Globus pallidus (tissue), 1 donor: ENCODE measurements around the gene MYCBP2.
"Not testable (repeated sequence)": the region's sequence is repeated elsewhere in the genome, so short reads cannot be mapped to it uniquely, and the experiment has no call there.

Source experiments
- DNase-seq: peaks from one replicate; pipeline ENCODE4 v3.0.0-alpha.2; 2015; ENCODE audit warnings: low spot score

Gene MYCBP2

DNA sequence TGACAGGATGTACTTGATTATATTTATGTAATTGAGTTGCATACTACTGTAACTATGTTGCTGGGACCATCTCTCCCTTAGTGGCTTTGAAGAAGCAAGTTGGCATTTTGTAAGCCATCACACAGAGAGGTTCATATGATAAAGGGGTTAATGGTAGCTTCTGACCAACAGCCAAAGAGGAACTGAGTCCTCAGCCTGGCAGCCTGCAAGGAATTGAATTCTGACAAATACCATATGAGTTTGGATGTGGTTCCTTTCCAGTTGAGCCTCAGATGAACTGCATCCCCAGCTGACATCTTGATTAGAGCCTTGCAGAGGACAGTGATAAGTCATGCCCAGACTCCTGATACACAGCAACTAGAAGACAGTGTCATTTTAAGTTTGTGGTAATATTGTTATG is 8.6 kb upstream of the MYCBP2 start:
- no peak for DNase-seq

GRCh38 chr13:77333594-77333993 is 6.7 kb upstream of the MYCBP2 start:
- DNase-seq = no peak

GRCh38 chr13:77331421-77331820 is 4.5 kb upstream of the MYCBP2 start:
- DNase-seq = no peak

DNA sequence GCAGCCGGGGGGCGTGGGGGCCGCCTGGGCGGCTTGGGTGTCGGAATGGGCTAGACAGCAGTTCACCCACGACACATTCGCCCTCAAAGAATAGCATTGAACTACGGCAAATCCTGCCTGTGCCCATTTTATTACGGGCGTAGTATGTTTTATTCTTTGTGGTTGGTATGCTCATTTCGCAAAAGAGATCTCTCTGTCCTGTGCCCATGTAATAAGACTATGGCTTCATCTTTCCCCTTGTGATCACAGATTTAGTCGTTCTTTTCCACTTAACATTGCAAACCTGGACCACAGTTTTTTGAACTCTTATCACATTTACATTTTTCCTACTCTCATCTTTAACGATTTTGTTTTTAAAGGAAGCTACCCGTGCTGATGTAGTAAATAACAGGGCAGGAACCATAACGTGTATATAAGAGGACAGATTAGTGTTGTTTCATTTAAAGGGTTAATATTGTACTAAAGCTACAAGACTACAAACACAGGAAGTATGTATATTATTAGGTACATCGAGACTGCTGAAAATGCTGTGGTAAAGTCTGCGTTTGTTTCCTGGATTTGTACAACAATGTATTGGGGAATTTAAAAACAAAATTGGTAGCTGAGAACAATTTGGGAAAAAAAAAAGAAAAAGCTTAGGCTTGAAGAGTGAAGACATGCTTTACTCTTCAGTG is 3.2 kb upstream of the MYCBP2 start:
- DNase-seq = no peak

DNA sequence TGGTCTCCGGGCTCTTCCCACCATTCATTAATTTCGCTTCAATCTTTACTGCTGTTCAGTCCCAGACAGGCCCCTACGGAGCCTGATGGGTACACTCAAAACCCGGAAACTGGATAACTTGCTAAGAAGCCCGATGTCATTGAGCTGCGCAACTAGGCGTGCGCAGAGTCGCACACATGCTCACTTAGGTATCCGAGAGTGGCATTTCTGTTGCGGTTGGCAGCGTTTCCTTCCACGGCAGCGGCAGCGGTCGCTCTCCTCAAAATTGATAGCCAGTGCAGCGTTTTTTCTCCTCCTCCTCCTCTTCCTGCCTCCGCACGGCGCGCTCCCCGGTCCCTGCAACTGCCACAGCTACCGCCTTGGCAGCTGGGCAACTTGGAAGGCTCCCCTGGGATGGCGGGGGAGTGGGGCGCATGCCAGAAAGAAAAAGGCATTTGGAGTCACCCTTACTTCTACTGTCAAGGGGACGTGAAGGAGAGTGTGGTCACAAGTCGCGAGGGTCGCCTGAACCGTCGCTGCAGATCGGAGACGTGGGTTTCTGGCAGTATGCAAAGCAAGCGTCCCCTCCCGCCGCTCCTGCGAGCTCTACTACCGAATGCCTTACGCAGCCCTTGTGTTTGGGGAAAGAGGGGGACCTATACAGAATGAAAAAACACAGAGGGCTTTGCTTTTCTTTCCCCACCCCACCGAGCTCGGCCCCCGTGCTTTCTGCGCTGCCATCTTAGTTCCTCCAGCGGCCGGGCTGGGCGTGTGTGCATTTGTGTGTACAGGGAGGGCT is 2.4 kb upstream of the MYCBP2 start:
- DNase-seq = peak; percentile 94

DNA sequence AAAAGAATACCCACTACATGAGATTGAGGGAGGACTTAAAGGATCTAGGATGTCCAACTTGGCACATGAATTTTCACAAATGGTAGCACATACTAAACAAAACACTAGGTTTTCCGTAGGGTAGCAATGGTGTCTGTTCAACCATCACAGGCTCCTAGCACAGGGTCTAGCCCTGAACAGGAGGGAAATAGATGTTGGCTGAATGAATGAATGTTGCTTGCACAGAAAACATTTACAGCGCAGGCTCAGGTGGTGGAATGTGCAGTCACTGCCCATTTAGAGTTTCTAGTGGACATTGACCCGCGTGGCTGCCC is 1.9 kb upstream of the MYCBP2 start:
- no peak for DNase-seq

DNA sequence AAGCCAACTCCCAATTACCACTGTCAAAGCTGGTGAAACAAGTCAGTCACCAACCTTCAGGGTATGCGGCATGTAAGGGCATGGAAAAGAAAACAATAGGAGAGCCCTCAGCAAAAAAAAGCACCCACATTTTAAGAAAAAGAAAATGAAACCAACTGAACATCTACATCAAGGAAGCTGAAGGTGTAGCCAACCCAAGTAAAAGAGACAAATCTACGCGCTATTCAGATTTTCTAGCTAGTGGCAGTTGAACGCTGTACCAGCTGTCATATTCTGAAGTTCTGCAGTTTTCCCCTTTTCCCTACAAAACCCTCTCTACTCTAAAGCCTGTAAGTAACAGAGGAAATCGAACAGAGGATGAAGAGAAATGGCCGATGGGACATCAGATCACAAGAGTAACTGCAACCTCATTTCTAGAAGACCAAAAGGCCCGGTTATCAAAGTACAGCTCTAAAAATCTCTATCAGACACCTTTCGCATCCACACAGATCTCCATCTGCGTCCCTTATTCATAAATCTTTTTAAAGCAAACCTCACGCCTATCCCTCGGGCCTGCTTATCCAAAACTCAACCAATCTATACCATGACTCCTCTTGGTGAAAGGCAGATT is 1.4 kb downstream of the MYCBP2 start:
- DNase-seq = peak; percentile 43

DNA sequence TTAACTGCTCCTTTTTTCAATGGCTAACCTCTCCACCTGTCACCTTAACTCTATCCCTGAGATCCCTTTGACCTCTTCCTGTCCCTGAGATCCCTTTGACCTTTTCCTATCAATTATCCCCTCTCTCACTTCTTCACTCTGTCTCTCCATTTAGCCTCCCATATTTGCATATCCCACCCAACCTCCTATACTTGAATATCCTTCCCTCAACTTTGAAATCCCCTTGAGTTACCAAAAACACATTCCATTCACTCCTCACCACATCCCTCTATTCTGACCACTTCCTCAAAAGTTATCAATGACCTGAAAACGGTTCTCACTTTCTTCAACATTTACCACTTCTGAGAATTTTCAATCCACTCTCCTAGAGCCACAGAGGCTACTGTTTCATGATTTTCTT is 3.0 kb downstream of the MYCBP2 start:
- DNase-seq = no peak

DNA sequence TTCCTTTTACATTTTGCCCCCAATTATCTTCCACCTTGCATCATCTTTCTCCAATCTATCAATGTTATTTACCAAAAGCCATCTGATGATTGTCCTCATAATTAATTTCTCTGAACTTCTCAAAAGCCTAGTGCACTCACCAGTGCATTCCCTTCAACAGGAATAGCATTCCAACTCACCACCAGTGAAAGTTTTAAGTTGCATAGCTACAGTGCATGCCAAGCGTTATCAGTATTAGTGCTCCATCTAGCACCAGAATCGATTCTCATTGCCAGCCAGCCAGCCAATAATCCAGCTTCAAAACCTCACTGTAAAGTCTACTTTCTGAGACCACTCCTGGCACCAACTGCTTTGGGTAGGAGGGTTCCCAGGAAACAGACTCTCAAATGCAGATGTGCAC is 7.4 kb downstream of the MYCBP2 start:
- no peak for DNase-seq

DNA sequence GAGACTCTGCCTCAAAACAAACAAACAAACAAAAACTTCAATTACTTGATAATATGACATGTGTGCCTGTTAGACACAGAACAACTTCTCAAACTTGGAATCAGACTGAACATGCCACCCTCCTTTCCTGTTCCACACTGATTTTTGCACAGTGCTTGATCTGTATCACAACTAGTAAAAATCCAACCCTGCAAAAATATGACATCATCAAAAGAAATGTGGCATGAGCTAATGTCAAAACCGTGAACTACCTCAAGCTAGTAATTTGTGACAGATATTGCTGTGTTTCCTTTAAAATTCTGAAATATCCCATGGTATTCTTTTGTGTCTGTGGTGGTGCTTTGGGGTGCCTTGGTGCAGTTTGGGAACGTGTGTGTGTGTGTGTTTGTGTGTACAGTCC is 8.2 kb downstream of the MYCBP2 start:
- DNase-seq = no peak

GRCh38 chr13:77316430-77316829 is 10.5 kb downstream of the MYCBP2 start:
- no peak for DNase-seq

- DNase-seq = not testable (repeated sequence)
Measured at GRCh38 chr13:77315509-77315908, 11.4 kb downstream of the MYCBP2 start.

- DNase-seq = no peak
Measured at GRCh38 chr13:77313923-77314322, 13.0 kb downstream of the MYCBP2 start.

DNA sequence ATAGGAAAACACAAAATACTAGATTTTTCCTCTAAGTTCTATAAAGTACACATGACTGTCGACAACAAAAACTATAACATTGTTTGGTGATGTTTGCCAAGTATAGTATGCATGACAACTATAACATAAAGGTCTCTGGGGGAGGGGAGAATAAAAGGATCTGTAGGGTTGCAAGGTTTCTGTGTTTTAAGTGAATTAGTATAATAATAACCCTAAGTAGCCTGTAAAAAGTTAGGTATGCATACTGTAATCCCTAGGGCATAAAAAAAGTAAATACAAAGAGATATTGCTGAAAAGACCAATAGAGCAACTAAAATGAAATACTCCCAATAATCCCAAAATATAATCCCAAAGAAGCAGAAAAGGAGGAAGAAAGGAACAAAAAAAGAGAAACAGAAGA is 14.6 kb downstream of the MYCBP2 start:
- DNase-seq = no peak

DNA sequence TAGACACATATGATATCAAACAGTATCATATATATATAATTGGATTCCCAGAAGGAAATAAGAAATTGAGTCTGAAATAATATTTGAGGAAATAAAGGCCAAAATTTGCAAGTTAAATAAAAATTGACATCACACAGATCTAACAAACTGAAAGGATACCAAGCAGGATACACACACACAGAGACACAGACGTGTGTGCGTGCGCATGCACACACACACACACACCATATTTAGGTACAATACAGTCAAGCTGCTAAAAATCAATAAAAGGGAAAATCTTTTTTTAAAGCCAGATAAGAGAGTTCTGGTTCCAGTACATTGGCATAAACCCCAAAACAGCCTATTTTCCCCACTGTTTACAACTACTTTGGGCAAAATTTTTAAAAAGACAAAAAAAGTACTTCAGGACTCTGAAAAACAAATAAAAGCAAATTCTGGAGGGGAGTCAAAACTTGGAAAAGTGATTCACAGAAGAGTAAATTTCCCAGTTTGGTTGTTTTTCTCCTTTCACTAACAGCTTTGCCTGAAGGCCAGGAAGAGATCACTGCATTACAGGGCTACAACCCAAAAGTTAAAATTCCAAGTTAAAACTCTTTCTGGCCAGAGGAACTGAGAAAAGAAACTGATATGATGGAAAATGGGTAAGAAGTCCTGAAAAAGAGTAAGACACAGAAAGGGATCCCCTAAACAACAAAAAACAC is 16.2 kb downstream of the MYCBP2 start:
- no peak for DNase-seq

- no peak for DNase-seq
Measured at GRCh38 chr13:77310161-77310560, 16.7 kb downstream of the MYCBP2 start.

- DNase-seq = no peak
Measured at GRCh38 chr13:77309254-77309653, 17.6 kb downstream of the MYCBP2 start.

- no peak for DNase-seq
Measured at GRCh38 chr13:77306458-77306857, 20.4 kb downstream of the MYCBP2 start.

DNA sequence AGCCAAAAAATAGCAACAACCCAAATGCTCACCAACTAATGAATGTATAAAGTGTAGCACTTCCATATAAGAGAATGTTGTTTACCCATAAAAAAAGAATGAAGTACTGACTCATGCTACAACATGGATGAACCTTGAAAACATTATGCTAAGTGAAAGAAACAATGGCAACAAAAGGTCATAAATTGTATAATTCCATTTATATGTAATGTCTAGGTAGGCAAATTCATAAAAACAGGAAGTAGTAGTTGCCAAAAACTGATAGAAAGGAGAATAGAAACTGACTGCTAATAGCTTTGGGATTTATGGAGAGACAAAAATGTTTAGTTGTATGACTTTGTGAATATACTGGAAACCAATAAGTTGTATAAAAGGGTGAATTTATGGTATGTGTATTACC is 21.6 kb downstream of the MYCBP2 start:
- no peak for DNase-seq

GRCh38 chr13:77300176-77301037 is 26.5 kb downstream of the MYCBP2 start:
- no peak for DNase-seq

- no peak for DNase-seq
Measured at GRCh38 chr13:77299587-77299986, 27.3 kb downstream of the MYCBP2 start.

GRCh38 chr13:77298426-77298825 is 28.5 kb downstream of the MYCBP2 start:
- no peak for DNase-seq
